Panc1 (cell line): ENCODE results near the gene CD5L. TPM values are rescaled to one million over a fixed set of nuclear protein-coding genes. Genes with fewer than 3 reads are reported as not detected.

Source experiments
- ATAC-seq: fragments of 200-7000 bp; cut with Tn5 transposase; 2 replicates; pipeline ENCODE4 v1.9.1; 2020; ENCODE audit warnings: mild to moderate bottlenecking, moderate library complexity
- BruUV-seq: library from RNA; stranded (reverse); fragments of 400-500 nt; replicated peaks from 2 replicates; lab custom pipeline; 2021; lab: Mats Ljungman, UMichigan
- CTCF ChIA-PET: fragments of 300-600 bp; sonication (Branson Sonifier 250); formaldehyde crosslinking; loops from one replicate; lab custom pipeline; 2022; ENCODE audit warnings: antibody characterized with exemption; lab: Charles Lee
- POLR2A ChIA-PET: fragments of 300-600 bp; sonication (Branson Sonifier 250); formaldehyde crosslinking; loops from one replicate; lab custom pipeline; 2022; ENCODE audit warnings: antibody characterized with exemption; lab: Charles Lee
- DNase-seq: peaks from one replicate; pipeline ENCODE4 v3.0.0-alpha.2; 2010; ENCODE audit warnings: low read depth, low spot score
- H3K27ac ChIP-seq: 2 replicates; pipeline ENCODE4 v1.5.1; 2011; ENCODE audit warnings: mild to moderate bottlenecking, low read length, inconsistent platforms
- H3K27me3 ChIP-seq: fragments of 200-500 bp; sonication (Bioruptor generic); 2 replicates; pipeline ENCODE4 v1.6.0; 2014; ENCODE audit warnings: low read length, inconsistent platforms; ENCODE audit not compliant: control insufficient read depth, insufficient read depth
- H3K36me3 ChIP-seq: fragments of 200-500 bp; sonication (Bioruptor generic); 2 replicates; pipeline ENCODE4 v1.5.1; 2014; ENCODE audit warnings: inconsistent platforms, mild to moderate bottlenecking, low read length, moderate library complexity; ENCODE audit not compliant: control insufficient read depth, insufficient read depth
- H3K4me1 ChIP-seq: 2 replicates; pipeline ENCODE4 v1.5.1; 2011; ENCODE audit warnings: inconsistent platforms, mild to moderate bottlenecking, low read length, moderate library complexity; ENCODE audit not compliant: control insufficient read depth, insufficient read depth
- H3K4me3 ChIP-seq, 2 experiments: 2 replicates each; pipeline ENCODE4 v1.5.1; 2011 to 2012; ENCODE audit warnings: low read depth in 2 of 2, low read length in 2 of 2, mild to moderate bottlenecking in 2 of 2, inconsistent platforms in 1 of 2, moderate library complexity in 1 of 2
- H3K9me3 ChIP-seq: fragments of 200-500 bp; sonication (Bioruptor generic); 2 replicates; pipeline ENCODE4 v1.5.1; 2014; ENCODE audit warnings: low read depth, mild to moderate bottlenecking, inconsistent platforms, low read length, moderate library complexity; ENCODE audit not compliant: control insufficient read depth, insufficient read depth
- POLR2AphosphoS5 ChIP-seq: IDR thresholded peaks from 2 replicates; pipeline ENCODE4 v1.6.1; 2012; ENCODE audit warnings: mild to moderate bottlenecking, low read depth, low read length, moderate library complexity
- SIN3A ChIP-seq: IDR thresholded peaks from 2 replicates; pipeline ENCODE4 v1.6.1; 2012; ENCODE audit warnings: low read depth, mild to moderate bottlenecking, low read length, moderate library complexity, borderline replicate concordance; ENCODE audit not compliant: insufficient read depth
- TCF7L2 ChIP-seq: IDR thresholded peaks from 2 replicates; pipeline ENCODE4 v1.6.1; 2011; ENCODE audit warnings: mild to moderate bottlenecking, low read depth, low read length, inconsistent platforms
- in situ Hi-C: cut with HindIII; loops from 2 replicates; pipeline ENCODE4 v1.10.0; 2016; ENCODE audit warnings: low sequenced_read_pairs, low pct_unique_long_range_greater_than_20kb
- intact Hi-C: fragments of 100-400 bp; cut with micrococcal nuclease; formaldehyde crosslinking; loops from one replicate; pipeline ENCODE4 v1.10.0; 2022; ENCODE audit not compliant: unreplicated experiment
- total RNA-seq: library from RNA; stranded (reverse); gene quantifications from one replicate; pipeline ENCODE4 v1.2.1, GENCODE V29; 2021; ENCODE audit not compliant: unreplicated experiment
- TF ChIP-seq, protein P1 (sequence below), 2 experiments: IDR thresholded peaks; 2 replicates each; pipeline ENCODE4 v1.6.1; 2011 to 2012; ENCODE audit warnings: low read depth in 2 of 2, control low read depth in 1 of 2, low read length in 1 of 2, mild to moderate bottlenecking in 1 of 2, moderate library complexity in 1 of 2; ENCODE audit not compliant: insufficient read depth in 1 of 2
- TF ChIP-seq, protein P2 (sequence below): fragments of 450-650 bp; IDR thresholded peaks from 2 replicates; pipeline ENCODE4 v1.5.1; 2017; ENCODE audit warnings: mild to moderate bottlenecking

Gene CD5L
- total RNA-seq, 1 experiment from 2014 or later, result not detected

- H3K27ac ChIP-seq, result no peak overlapping the region
- no peaks in the 10 kb centered on the region for H3K27me3 ChIP-seq
- ATAC-seq (no peak), DNase-seq (no peak)
- in situ Hi-C loops, result no loop called here
- intact Hi-C loops, result no loop called here
- POLR2A ChIA-PET, result no interaction called here
- no peaks in the 10 kb centered on the region for H3K36me3 ChIP-seq
- no peaks in the 10 kb centered on the region for H3K4me1 ChIP-seq
- TF ChIP-seq POLR2AphosphoS5, result no peak
- TF ChIP-seq, protein P1, sequence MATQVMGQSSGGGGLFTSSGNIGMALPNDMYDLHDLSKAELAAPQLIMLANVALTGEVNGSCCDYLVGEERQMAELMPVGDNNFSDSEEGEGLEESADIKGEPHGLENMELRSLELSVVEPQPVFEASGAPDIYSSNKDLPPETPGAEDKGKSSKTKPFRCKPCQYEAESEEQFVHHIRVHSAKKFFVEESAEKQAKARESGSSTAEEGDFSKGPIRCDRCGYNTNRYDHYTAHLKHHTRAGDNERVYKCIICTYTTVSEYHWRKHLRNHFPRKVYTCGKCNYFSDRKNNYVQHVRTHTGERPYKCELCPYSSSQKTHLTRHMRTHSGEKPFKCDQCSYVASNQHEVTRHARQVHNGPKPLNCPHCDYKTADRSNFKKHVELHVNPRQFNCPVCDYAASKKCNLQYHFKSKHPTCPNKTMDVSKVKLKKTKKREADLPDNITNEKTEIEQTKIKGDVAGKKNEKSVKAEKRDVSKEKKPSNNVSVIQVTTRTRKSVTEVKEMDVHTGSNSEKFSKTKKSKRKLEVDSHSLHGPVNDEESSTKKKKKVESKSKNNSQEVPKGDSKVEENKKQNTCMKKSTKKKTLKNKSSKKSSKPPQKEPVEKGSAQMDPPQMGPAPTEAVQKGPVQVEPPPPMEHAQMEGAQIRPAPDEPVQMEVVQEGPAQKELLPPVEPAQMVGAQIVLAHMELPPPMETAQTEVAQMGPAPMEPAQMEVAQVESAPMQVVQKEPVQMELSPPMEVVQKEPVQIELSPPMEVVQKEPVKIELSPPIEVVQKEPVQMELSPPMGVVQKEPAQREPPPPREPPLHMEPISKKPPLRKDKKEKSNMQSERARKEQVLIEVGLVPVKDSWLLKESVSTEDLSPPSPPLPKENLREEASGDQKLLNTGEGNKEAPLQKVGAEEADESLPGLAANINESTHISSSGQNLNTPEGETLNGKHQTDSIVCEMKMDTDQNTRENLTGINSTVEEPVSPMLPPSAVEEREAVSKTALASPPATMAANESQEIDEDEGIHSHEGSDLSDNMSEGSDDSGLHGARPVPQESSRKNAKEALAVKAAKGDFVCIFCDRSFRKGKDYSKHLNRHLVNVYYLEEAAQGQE (IDR thresholded peaks at IDR 0.05; ENCODE audit: insufficient read depth in 1 of 2, low read depth in 2 of 2, low read length in 1 of 2), result no peak
- TF ChIP-seq, protein P2, sequence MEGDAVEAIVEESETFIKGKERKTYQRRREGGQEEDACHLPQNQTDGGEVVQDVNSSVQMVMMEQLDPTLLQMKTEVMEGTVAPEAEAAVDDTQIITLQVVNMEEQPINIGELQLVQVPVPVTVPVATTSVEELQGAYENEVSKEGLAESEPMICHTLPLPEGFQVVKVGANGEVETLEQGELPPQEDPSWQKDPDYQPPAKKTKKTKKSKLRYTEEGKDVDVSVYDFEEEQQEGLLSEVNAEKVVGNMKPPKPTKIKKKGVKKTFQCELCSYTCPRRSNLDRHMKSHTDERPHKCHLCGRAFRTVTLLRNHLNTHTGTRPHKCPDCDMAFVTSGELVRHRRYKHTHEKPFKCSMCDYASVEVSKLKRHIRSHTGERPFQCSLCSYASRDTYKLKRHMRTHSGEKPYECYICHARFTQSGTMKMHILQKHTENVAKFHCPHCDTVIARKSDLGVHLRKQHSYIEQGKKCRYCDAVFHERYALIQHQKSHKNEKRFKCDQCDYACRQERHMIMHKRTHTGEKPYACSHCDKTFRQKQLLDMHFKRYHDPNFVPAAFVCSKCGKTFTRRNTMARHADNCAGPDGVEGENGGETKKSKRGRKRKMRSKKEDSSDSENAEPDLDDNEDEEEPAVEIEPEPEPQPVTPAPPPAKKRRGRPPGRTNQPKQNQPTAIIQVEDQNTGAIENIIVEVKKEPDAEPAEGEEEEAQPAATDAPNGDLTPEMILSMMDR, result no peak
- no peak for TF ChIP-seq TCF7L2
- TF ChIP-seq SIN3A, result no peak
- H3K4me3 ChIP-seq, result no peak overlapping the region
- no TSS peak for BruUV-seq
- H3K9me3 ChIP-seq, result no peaks in the 10 kb centered on the region
- CTCF ChIA-PET, result no interaction called here
These were observed 56.4 kb downstream of the CD5L start for GRCh38 chr1:157785248-157785647.

DNA sequence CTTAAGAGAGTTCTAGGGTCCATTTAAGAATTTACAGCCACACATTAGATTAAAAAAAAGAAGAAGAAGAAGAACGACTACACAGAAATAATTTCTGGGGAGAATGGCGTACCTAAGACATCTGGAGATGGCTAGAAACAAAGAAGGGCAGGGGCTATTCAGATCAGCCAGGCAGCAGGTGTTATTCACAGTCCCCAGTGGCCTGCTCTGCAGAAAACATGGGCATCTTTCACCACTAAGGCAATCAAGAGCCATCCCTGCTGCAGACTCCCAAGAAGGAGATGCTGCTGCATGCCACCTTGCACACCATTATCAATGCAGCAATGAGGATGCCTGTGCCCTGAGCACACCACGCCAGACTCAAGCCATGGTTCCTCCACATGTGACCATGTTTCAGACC lies 56.8 kb downstream of the CD5L start:
- H3K9me3 ChIP-seq, result no peaks in the 10 kb centered on the region
- no peak overlapping the region for H3K4me3 ChIP-seq
- CTCF ChIA-PET, result no interaction called here
- in situ Hi-C loops (no loop called here), intact Hi-C loops (no loop called here)
- no peak for DNase-seq
- no peaks in the 10 kb centered on the region for H3K36me3 ChIP-seq
- H3K27ac ChIP-seq, result no peak overlapping the region
- no peak for ATAC-seq
- BruUV-seq, result no TSS peak
- H3K4me1 ChIP-seq, result no peaks in the 10 kb centered on the region
- POLR2A ChIA-PET, result no interaction called here
- TF ChIP-seq, protein P2, result no peak
- TF ChIP-seq TCF7L2, result no peak
- TF ChIP-seq SIN3A, result no peak
- TF ChIP-seq POLR2AphosphoS5, result no peak
- TF ChIP-seq, protein P1 (IDR thresholded peaks at IDR 0.05; ENCODE audit: insufficient read depth in 1 of 2, low read depth in 2 of 2, low read length in 1 of 2), result no peak
- no peaks in the 10 kb centered on the region for H3K27me3 ChIP-seq
